Fibroblast of lung (primary cell): ENCODE data around the gene ALDH3A1. TPM values are rescaled to one million over a fixed set of nuclear protein-coding genes. Genes with fewer than 3 reads are reported as not detected.

ENCODE experiments used
- DNase-seq, 2 donors: peaks; one replicate each; pipeline versions ENCODE4 v3.0.0 to v3.0.0-alpha.2; 2010; ENCODE audit warnings: low read depth in 2 of 2
- H2AFZ ChIP-seq: 2 replicates; pipeline ENCODE4 v1.5.1; 2012; ENCODE audit warnings: low read length, control low read depth, inconsistent platforms
- H3K27ac ChIP-seq: 2 replicates; pipeline ENCODE4 v1.5.1; 2011; ENCODE audit warnings: low read length, control low read depth; ENCODE audit not compliant: insufficient read depth
- H3K27me3 ChIP-seq: 2 replicates; pipeline ENCODE4 v1.5.1; 2011; ENCODE audit warnings: mild to moderate bottlenecking, low read length; ENCODE audit not compliant: control insufficient read depth, insufficient read depth
- H3K36me3 ChIP-seq: 2 replicates; pipeline ENCODE4 v1.5.1; 2011; ENCODE audit warnings: low read length; ENCODE audit not compliant: control insufficient read depth, insufficient read depth
- H3K4me1 ChIP-seq: 2 replicates; pipeline ENCODE4 v1.5.1; 2011; ENCODE audit warnings: low read length; ENCODE audit not compliant: control insufficient read depth, insufficient read depth; ENCODE audit errors: extremely low read depth
- H3K4me2 ChIP-seq: 2 replicates; pipeline ENCODE4 v1.5.1; 2011; ENCODE audit warnings: low read length, control low read depth; ENCODE audit not compliant: insufficient read depth; ENCODE audit errors: extremely low read depth
- H3K4me3 ChIP-seq, 4 experiments: fragments of 200-600 bp in 1 of 4; sonication (generic) in 1 of 4; replicated peaks in 1 of 4; 2 replicates each; pipeline ENCODE4 v1.5.1; 2011 to 2016; ENCODE audit warnings: low read length in 4 of 4, low read depth in 3 of 4, mild to moderate bottlenecking in 3 of 4, control low read depth in 2 of 4, inconsistent platforms in 1 of 4, mixed read lengths in 1 of 4; ENCODE audit not compliant: insufficient read depth in 1 of 4; ENCODE audit errors: control extremely low read depth in 1 of 4
- H3K79me2 ChIP-seq: 2 replicates; pipeline ENCODE4 v1.5.1; 2012; ENCODE audit warnings: mild to moderate bottlenecking, low read length, inconsistent platforms; ENCODE audit not compliant: control insufficient read depth, insufficient read depth
- H3K9ac ChIP-seq: 2 replicates; pipeline ENCODE4 v1.5.1; 2011; ENCODE audit warnings: mild to moderate bottlenecking, low read length, control low read depth; ENCODE audit not compliant: insufficient read depth
- H3K9me3 ChIP-seq: 2 replicates; pipeline ENCODE4 v1.5.1; 2012; ENCODE audit warnings: low read depth, low read length; ENCODE audit not compliant: control insufficient read depth, insufficient read depth
- H4K20me1 ChIP-seq: 2 replicates; pipeline ENCODE4 v1.5.1; 2011; ENCODE audit warnings: low read length; ENCODE audit not compliant: control insufficient read depth, insufficient read depth; ENCODE audit errors: extremely low read depth
- CTCF ChIP-seq, 2 donors: IDR thresholded peaks in 1 of 2; conservative IDR thresholded peaks in 1 of 2; 1 replicate in 1 of 2; 2 replicates in 1 of 2; pipeline ENCODE4 v1.5.1; 2011 to 2012; ENCODE audit warnings: low read length in 2 of 2, control low read depth in 1 of 2, inconsistent platforms in 1 of 2, low read depth in 1 of 2, mild to moderate bottlenecking in 1 of 2
- EZH2 ChIP-seq: IDR thresholded peaks from 2 replicates; pipeline ENCODE4 v1.5.1; 2012; ENCODE audit warnings: low read length, control low read depth, mild to moderate bottlenecking; ENCODE audit errors: missing control alignments
- polyA plus RNA-seq, 2 donors: library from polyadenylated mRNA; depleted of rRNA in 1 of 2; stranded (reverse) in 1 of 2; unstranded in 1 of 2; fragments of >200 nt; gene quantifications; 2 replicates each; pipeline ENCODE4 v1.2.1, GENCODE V29; 2011 to 2012; ENCODE audit warnings: missing spikeins in 1 of 2
- total RNA-seq: library from RNA; depleted of rRNA; stranded (reverse); fragments of >200 nt; gene quantifications from 2 replicates; pipeline ENCODE4 v1.2.1, GENCODE V29; 2014

Gene ALDH3A1
- total and polyA plus RNA-seq, 2 donors (not counting 1 experiment from before 2014, with no cell fraction given): 0.17 to 1.0 TPM

- Histone ChIP-seq H3K4me3 (no peak overlapping the region), H3K4me1 (peaks cover 4% of the 10 kb centered on the region), H2AFZ (no peak overlapping the region), H3K4me2 (no peak overlapping the region), H3K9me3 (no peaks in the 10 kb centered on the region), H3K36me3 (no peaks in the 10 kb centered on the region), H3K27ac (no peak overlapping the region), H3K9ac (no peak overlapping the region), H4K20me1 (no peaks in the 10 kb centered on the region), H3K27me3 (no peaks in the 10 kb centered on the region), H3K79me2 (no peaks in the 10 kb centered on the region)
- no peak for DNase-seq
- TF ChIP-seq CTCF (conservative IDR thresholded peaks at IDR 0.05 in 1 of 2, IDR thresholded peaks at IDR 0.05 in 1 of 2; ENCODE audit: low read depth in 1 of 2, low read length in 2 of 2) (no peak), EZH2 (no peak)
These were observed 23.1 kb upstream of the ALDH3A1 start for GRCh38 chr17:19770985-19771735.

DNA sequence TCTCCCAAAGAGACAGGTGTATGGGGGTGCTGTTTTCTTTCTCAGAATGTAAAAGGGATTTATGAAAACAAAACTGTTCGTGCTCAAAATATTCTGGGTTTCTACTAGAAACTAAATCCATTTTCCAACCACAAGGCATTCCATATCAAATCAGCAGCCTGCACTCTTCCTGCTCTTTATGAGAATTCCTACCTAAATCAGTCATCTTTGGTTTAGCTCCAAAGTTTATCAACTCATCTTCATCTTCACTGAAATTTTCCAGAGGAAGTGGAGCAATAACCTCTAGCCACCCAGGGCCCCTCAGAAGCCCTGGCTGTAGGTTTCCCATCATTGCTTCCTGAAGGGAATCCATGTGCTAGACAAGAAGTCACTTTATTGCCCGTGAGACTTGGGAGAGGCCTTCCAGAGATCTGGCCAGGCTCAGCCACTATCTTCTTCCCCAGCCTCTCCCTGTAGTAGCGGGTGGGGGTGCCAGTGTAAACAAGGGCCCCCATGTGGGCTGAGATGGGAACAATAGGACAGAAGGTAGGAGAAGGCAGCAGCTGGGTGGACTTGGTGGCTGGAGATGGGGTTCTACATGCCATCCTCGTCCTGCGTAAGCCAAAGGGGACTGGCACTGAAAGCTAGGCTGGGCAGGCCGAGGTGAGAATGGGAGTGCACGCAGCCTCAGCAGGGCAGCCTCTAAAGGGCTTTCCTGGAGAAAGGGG lies 22.0 kb upstream of the ALDH3A1 start:
- H3K27me3 ChIP-seq: no peaks in the 10 kb centered on the region
- H3K4me3 ChIP-seq: no peak overlapping the region
- TF ChIP-seq EZH2: no peak
- no peak for TF ChIP-seq CTCF (conservative IDR thresholded peaks at IDR 0.05 in 1 of 2, IDR thresholded peaks at IDR 0.05 in 1 of 2; ENCODE audit: low read depth in 1 of 2, low read length in 2 of 2)
- no peak overlapping the region for H3K27ac ChIP-seq
- peak overlapping the region; percentile 13 for H3K4me2 ChIP-seq
- H3K36me3 ChIP-seq: no peaks in the 10 kb centered on the region
- peak in 1 of 2 donors; percentile 68 for DNase-seq
- H3K9me3 ChIP-seq: no peaks in the 10 kb centered on the region
- H3K79me2 ChIP-seq: no peaks in the 10 kb centered on the region
- H4K20me1 ChIP-seq: no peaks in the 10 kb centered on the region
- peaks cover 4% of the 10 kb centered on the region for H3K4me1 ChIP-seq
- H3K9ac ChIP-seq: no peak overlapping the region
- no peak overlapping the region for H2AFZ ChIP-seq

- Histone ChIP-seq H3K9me3 (no peaks in the 10 kb centered on the region), H3K4me1 (peaks cover 4% of the 10 kb centered on the region), H3K36me3 (no peaks in the 10 kb centered on the region), H3K27me3 (peaks cover 2% of the 10 kb centered on the region), H2AFZ (no peak overlapping the region), H4K20me1 (no peaks in the 10 kb centered on the region), H3K4me2 (no peak overlapping the region), H3K4me3 (no peak overlapping the region), H3K79me2 (no peaks in the 10 kb centered on the region), H3K27ac (no peak overlapping the region), H3K9ac (no peak overlapping the region)
- TF ChIP-seq CTCF (conservative IDR thresholded peaks at IDR 0.05 in 1 of 2, IDR thresholded peaks at IDR 0.05 in 1 of 2; ENCODE audit: low read depth in 1 of 2, low read length in 2 of 2) (no peak), EZH2 (no peak)
- DNase-seq: no peak
These were observed 20.1 kb upstream of the ALDH3A1 start for GRCh38 chr17:19768046-19768782.
